Gastrocnemius medialis (tissue), 4 donors: ENCODE measurements around the gene PTCHD4. TPM values are rescaled to one million over a fixed set of nuclear protein-coding genes. Genes with fewer than 3 reads are reported as not detected.

Experiments
- ATAC-seq, 2 donors: fragments of 150-250 bp; one replicate each; pipeline ENCODE4 v1.9.1; 2016
- DNase-seq, 2 donors: peaks; one replicate each; pipeline ENCODE4 v3.0.0-alpha.2; 2019
- H3K27ac ChIP-seq, 4 donors: fragments of 200-600 bp; sonication (generic); 1 replicate in 1 of 4; 2 replicates in 3 of 4; pipeline ENCODE4 v1.5.1; 2016 to 2018; ENCODE audit warnings: mild to moderate bottlenecking in 2 of 4, moderate library complexity in 1 of 4
- H3K27me3 ChIP-seq, 3 donors: fragments of 200-600 bp; sonication (generic) in 2 of 3; 1 replicate in 1 of 3; 2 replicates in 2 of 3; pipeline versions ENCODE4 v1.5.1 to v1.6.0; 2016 to 2019; ENCODE audit warnings: mild to moderate bottlenecking in 1 of 3, moderate library complexity in 1 of 3
- H3K36me3 ChIP-seq, 2 donors: fragments of 200-600 bp; sonication (generic) in 1 of 2; one replicate each; pipeline ENCODE4 v1.5.1; 2017 to 2018
- H3K4me1 ChIP-seq, 2 donors: fragments of 200-600 bp; sonication (generic) in 1 of 2; one replicate each; pipeline ENCODE4 v1.5.1; 2016 to 2017; ENCODE audit warnings: mild to moderate bottlenecking in 2 of 2
- H3K4me3 ChIP-seq, 4 donors: fragments of 200-600 bp; sonication (generic) in 3 of 4; 1 replicate in 1 of 4; 2 replicates in 3 of 4; pipeline ENCODE4 v1.5.1; 2016 to 2019; ENCODE audit warnings: mild to moderate bottlenecking in 2 of 4
- H3K9me3 ChIP-seq, 3 donors: fragments of 200-600 bp; sonication (generic) in 2 of 3; 1 replicate in 1 of 3; 2 replicates in 2 of 3; pipeline ENCODE4 v1.5.1; 2016 to 2019
- POLR2A ChIP-seq, 2 donors: fragments of 450-650 bp; IDR thresholded peaks; one replicate each; pipeline ENCODE4 v1.6.1; 2017; ENCODE audit warnings: antibody characterized with exemption in 2 of 2, mild to moderate bottlenecking in 2 of 2, moderate library complexity in 2 of 2
- in situ Hi-C, 4 donors: fragments of 200-750 bp; cut with MboI; loops; one replicate each; pipeline versions ENCODE4 v1.15.0 to v1.8.0; 2017; ENCODE audit warnings: low sequenced_read_pairs in 4 of 4
- intact Hi-C: fragments of 100-400 bp; cut with DNase I; formaldehyde crosslinking; loops from one replicate; pipeline ENCODE4 v1.15.1; 2023; ENCODE audit warnings: low total_unique reads
- total RNA-seq, 4 donors: library from RNA; depleted of rRNA; stranded (reverse); fragments of >200 nt; gene quantifications; one replicate each; pipeline versions ENCODE4 v1.1.0 to v1.2.3, GENCODE V29; 2016
- TF ChIP-seq, protein P1 (sequence below), 5 experiments: fragments of 450-650 bp in 3 of 5; fragments of 200-600 bp in 2 of 5; sonication (generic) in 2 of 5; IDR thresholded peaks in 4 of 5; conservative IDR thresholded peaks in 1 of 5; 1 replicate in 4 of 5; 2 replicates in 1 of 5; pipeline ENCODE4 v1.5.1; 2016 to 2019; ENCODE audit warnings: antibody characterized with exemption in 5 of 5, mild to moderate bottlenecking in 3 of 5, moderate library complexity in 3 of 5

The PTCHD4 gene
- total RNA-seq, 4 donors from 2014 or later: 0.15 to 0.20 TPM; not detected in 2

GRCh38 chr6:48080227-48081009, 30.6 kb downstream of the PTCHD4 start:
- in situ Hi-C loops: no loop called here
- no peaks in the 10 kb centered on the region for H3K36me3 ChIP-seq
- TF ChIP-seq, protein P1, sequence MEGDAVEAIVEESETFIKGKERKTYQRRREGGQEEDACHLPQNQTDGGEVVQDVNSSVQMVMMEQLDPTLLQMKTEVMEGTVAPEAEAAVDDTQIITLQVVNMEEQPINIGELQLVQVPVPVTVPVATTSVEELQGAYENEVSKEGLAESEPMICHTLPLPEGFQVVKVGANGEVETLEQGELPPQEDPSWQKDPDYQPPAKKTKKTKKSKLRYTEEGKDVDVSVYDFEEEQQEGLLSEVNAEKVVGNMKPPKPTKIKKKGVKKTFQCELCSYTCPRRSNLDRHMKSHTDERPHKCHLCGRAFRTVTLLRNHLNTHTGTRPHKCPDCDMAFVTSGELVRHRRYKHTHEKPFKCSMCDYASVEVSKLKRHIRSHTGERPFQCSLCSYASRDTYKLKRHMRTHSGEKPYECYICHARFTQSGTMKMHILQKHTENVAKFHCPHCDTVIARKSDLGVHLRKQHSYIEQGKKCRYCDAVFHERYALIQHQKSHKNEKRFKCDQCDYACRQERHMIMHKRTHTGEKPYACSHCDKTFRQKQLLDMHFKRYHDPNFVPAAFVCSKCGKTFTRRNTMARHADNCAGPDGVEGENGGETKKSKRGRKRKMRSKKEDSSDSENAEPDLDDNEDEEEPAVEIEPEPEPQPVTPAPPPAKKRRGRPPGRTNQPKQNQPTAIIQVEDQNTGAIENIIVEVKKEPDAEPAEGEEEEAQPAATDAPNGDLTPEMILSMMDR (IDR thresholded peaks at IDR 0.05 in 4 of 5, conservative IDR thresholded peaks at IDR 0.05 in 1 of 5): no peak
- no peak for TF ChIP-seq POLR2A (IDR thresholded peaks at IDR 0.05)
- H3K9me3 ChIP-seq: no peaks in the 10 kb centered on the region
- ATAC-seq (no peak), DNase-seq (no peak)
- no peaks in the 10 kb centered on the region for H3K27me3 ChIP-seq
- no peaks in the 10 kb centered on the region for H3K4me1 ChIP-seq
- intact Hi-C loops: no loop called here
- H3K4me3 ChIP-seq: no peak overlapping the region
- no peak overlapping the region for H3K27ac ChIP-seq

GRCh38 chr6:48078120-48078519, 32.9 kb downstream of the PTCHD4 start:
- ATAC-seq (no peak), DNase-seq (no peak)
- Histone ChIP-seq H3K27ac (no peak overlapping the region), H3K4me3 (no peak overlapping the region), H3K9me3 (no peaks in the 10 kb centered on the region), H3K27me3 (no peaks in the 10 kb centered on the region), H3K4me1 (no peaks in the 10 kb centered on the region), H3K36me3 (no peaks in the 10 kb centered on the region)
- TF ChIP-seq, protein P1 (IDR thresholded peaks at IDR 0.05 in 4 of 5, conservative IDR thresholded peaks at IDR 0.05 in 1 of 5): no peak
- TF ChIP-seq POLR2A (IDR thresholded peaks at IDR 0.05): no peak
- intact Hi-C loops (no loop called here), in situ Hi-C loops (no loop called here)

GRCh38 chr6:48075181-48075580, 35.8 kb downstream of the PTCHD4 start:
- ATAC-seq: no peak
- H3K36me3 ChIP-seq: no peaks in the 10 kb centered on the region
- no peaks in the 10 kb centered on the region for H3K4me1 ChIP-seq
- DNase-seq: no peak
- peaks cover 0 to 5% (median 0%) of the 10 kb centered on the region in 3 donors for H3K27me3 ChIP-seq
- TF ChIP-seq POLR2A (IDR thresholded peaks at IDR 0.05): no peak
- TF ChIP-seq, protein P1 (IDR thresholded peaks at IDR 0.05 in 4 of 5, conservative IDR thresholded peaks at IDR 0.05 in 1 of 5): no peak
- in situ Hi-C loops (no loop called here), intact Hi-C loops (no loop called here)
- H3K9me3 ChIP-seq: no peaks in the 10 kb centered on the region
- no peak overlapping the region for H3K4me3 ChIP-seq
- no peak overlapping the region for H3K27ac ChIP-seq

- Histone ChIP-seq H3K36me3 (no peaks in the 10 kb centered on the region), H3K27me3 (peaks cover 0 to 7% (median 1%) of the 10 kb centered on the region in 3 donors), H3K4me1 (no peaks in the 10 kb centered on the region), H3K27ac (no peak overlapping the region), H3K9me3 (no peaks in the 10 kb centered on the region), H3K4me3 (no peak overlapping the region)
- ATAC-seq (no peak), DNase-seq (no peak)
- in situ Hi-C loops: no loop called here
- no peak for TF ChIP-seq POLR2A (IDR thresholded peaks at IDR 0.05)
- TF ChIP-seq, protein P1 (IDR thresholded peaks at IDR 0.05 in 4 of 5, conservative IDR thresholded peaks at IDR 0.05 in 1 of 5): no peak
- intact Hi-C loops: no loop called here
Measured at GRCh38 chr6:48073976-48074767, 36.8 kb downstream of the PTCHD4 start.
